SK-N-SH treated with all-trans-retinoic acid at 6 μM for 48 hours (cell line): Measurements from ENCODE around the gene HIVEP3.

Experiments
- ATAC-seq: fragments of 200-7000 bp; cut with Tn5 transposase; 3 replicates; pipeline ENCODE4 v1.9.1; 2020; ENCODE audit warnings: mild to moderate bottlenecking, moderate library complexity
- ARNTL ChIP-seq: fragments of 450-650 bp; formaldehyde crosslinking; IDR thresholded peaks from 2 replicates; pipeline ENCODE4 v1.5.0; 2020; ENCODE audit warnings: low read depth, mild to moderate bottlenecking, moderate library complexity, borderline replicate concordance
- BACH2 ChIP-seq: fragments of 250-450 bp; sonication (Bioruptor Pico); IDR thresholded peaks from 2 replicates; pipeline ENCODE4 v1.9.0; 2021; ENCODE audit warnings: mild to moderate bottlenecking, borderline replicate concordance
- CREB5 ChIP-seq: fragments of 250-450 bp; sonication (Bioruptor Pico); IDR thresholded peaks from 2 replicates; pipeline ENCODE4 v1.5.1; 2020; ENCODE audit warnings: low read depth, mild to moderate bottlenecking, moderate library complexity
- CSDC2 ChIP-seq: fragments of 250-450 bp; sonication (Bioruptor Pico); IDR thresholded peaks from 2 replicates; pipeline ENCODE4 v1.5.0; 2020; ENCODE audit warnings: mild to moderate bottlenecking, moderate library complexity
- CSRNP3 ChIP-seq: fragments of 250-450 bp; sonication (Bioruptor Pico); IDR thresholded peaks from 2 replicates; pipeline ENCODE4 v1.5.1; 2021; ENCODE audit warnings: mild to moderate bottlenecking, moderate library complexity
- ESRRG ChIP-seq: fragments of 250-450 bp; sonication (Bioruptor Pico); IDR thresholded peaks from 2 replicates; pipeline ENCODE4 v1.6.1; 2021; ENCODE audit warnings: mild to moderate bottlenecking
- GLIS3 ChIP-seq: fragments of 250-450 bp; sonication (Bioruptor Pico); IDR thresholded peaks from 2 replicates; pipeline ENCODE4 v1.5.0; 2020; ENCODE audit warnings: mild to moderate bottlenecking, moderate library complexity
- ISL1 ChIP-seq: fragments of 250-450 bp; sonication (Bioruptor Pico); IDR thresholded peaks from 2 replicates; pipeline ENCODE4 v2.1.2; 2022; ENCODE audit warnings: mild to moderate bottlenecking, moderate library complexity
- OSR1 ChIP-seq: fragments of 250-450 bp; sonication (Bioruptor Pico); IDR thresholded peaks from 2 replicates; pipeline ENCODE4 v1.8.0; 2022; ENCODE audit warnings: moderate library complexity, mild to moderate bottlenecking, inconsistent platforms
- PATZ1 ChIP-seq: fragments of 250-450 bp; sonication (Bioruptor Pico); IDR thresholded peaks from 2 replicates; pipeline ENCODE4 v1.8.0; 2020; ENCODE audit warnings: mild to moderate bottlenecking, moderate library complexity, borderline replicate concordance
- POU6F1 ChIP-seq: fragments of 250-450 bp; sonication (Bioruptor Pico); IDR thresholded peaks from 2 replicates; pipeline ENCODE4 v1.8.0; 2021; ENCODE audit warnings: low read depth, mild to moderate bottlenecking, moderate library complexity, borderline replicate concordance
- PPARA ChIP-seq: fragments of 250-450 bp; sonication (Bioruptor Pico); IDR thresholded peaks from 2 replicates; pipeline ENCODE4 v1.5.0; 2020; ENCODE audit warnings: mild to moderate bottlenecking, borderline replicate concordance
- RARB ChIP-seq: fragments of 250-450 bp; sonication (Bioruptor Pico); IDR thresholded peaks from 2 replicates; pipeline ENCODE4 v1.8.0; 2021; ENCODE audit warnings: mild to moderate bottlenecking, moderate library complexity
- SNAI2 ChIP-seq: fragments of 250-450 bp; sonication (Bioruptor Pico); IDR thresholded peaks from 2 replicates; pipeline ENCODE4 v1.5.0; 2020; ENCODE audit warnings: mild to moderate bottlenecking, moderate library complexity
- TCF4 ChIP-seq: fragments of 250-450 bp; sonication (Bioruptor Pico); IDR thresholded peaks from 2 replicates; pipeline ENCODE4 v1.8.0; 2021; ENCODE audit warnings: mild to moderate bottlenecking, moderate library complexity, borderline replicate concordance
- TOX ChIP-seq: fragments of 250-450 bp; sonication (Bioruptor Pico); IDR thresholded peaks from 2 replicates; pipeline ENCODE4 v1.8.0; 2021; ENCODE audit warnings: mild to moderate bottlenecking, moderate library complexity, borderline replicate concordance
- TSHZ2 ChIP-seq: fragments of 250-450 bp; sonication (Bioruptor Pico); IDR thresholded peaks from 2 replicates; pipeline ENCODE4 v1.5.0; 2020; ENCODE audit warnings: mild to moderate bottlenecking, moderate library complexity
- ZC3H10 ChIP-seq: fragments of 250-450 bp; sonication (Bioruptor Pico); IDR thresholded peaks from 2 replicates; pipeline ENCODE4 v1.5.1; 2021; ENCODE audit warnings: mild to moderate bottlenecking, moderate library complexity
- ZFP3 ChIP-seq: fragments of 250-450 bp; sonication (Bioruptor Pico); IDR thresholded peaks from 2 replicates; pipeline ENCODE4 v1.5.0; 2020; ENCODE audit warnings: mild to moderate bottlenecking, moderate library complexity
- ZFP30 ChIP-seq: fragments of 450-650 bp; formaldehyde crosslinking; IDR thresholded peaks from 2 replicates; pipeline ENCODE4 v1.5.0; 2022; ENCODE audit warnings: mild to moderate bottlenecking, moderate library complexity
- ZNF565 ChIP-seq: fragments of 450-650 bp; formaldehyde crosslinking; conservative IDR thresholded peaks from 2 replicates; pipeline ENCODE4 v1.5.0; 2020; ENCODE audit warnings: low read depth, mild to moderate bottlenecking, moderate library complexity
- ZNF70 ChIP-seq: fragments of 450-650 bp; formaldehyde crosslinking; IDR thresholded peaks from 2 replicates; pipeline ENCODE4 v1.5.0; 2020; ENCODE audit warnings: mild to moderate bottlenecking, moderate library complexity

HIVEP3 gene

GRCh38 chr1:41870076-41870562 lies 48.6 kb downstream of the HIVEP3 start:
- ATAC-seq = peak; percentile 49; the same call in 2 of the 3 replicates
- TF ChIP-seq TOX (peak; percentile 17; the same call in 1 of the 2 replicates), ZNF70 (CRISPR knock-in tag) (no peak), POU6F1 (CRISPR knock-in tag) (no peak), BACH2 (CRISPR knock-in tag) (no peak), CSDC2 (no peak), SNAI2 (no peak), PATZ1 (CRISPR knock-in tag) (peak; percentile 99), CSRNP3 (no peak), ZFP30 (CRISPR knock-in tag) (no peak), ARNTL (no peak), PPARA (no peak)

GRCh38 chr1:41868241-41868998 lies 50.3 kb downstream of the HIVEP3 start:
- TF ChIP-seq ARNTL = no peak
- no peak for TF ChIP-seq ZC3H10 (CRISPR knock-in tag)
- TF ChIP-seq GLIS3 (CRISPR knock-in tag) = no peak
- no peak for TF ChIP-seq OSR1
- no peak for TF ChIP-seq PATZ1 (CRISPR knock-in tag)
- TF ChIP-seq TSHZ2 (CRISPR knock-in tag) = no peak
- TF ChIP-seq PPARA = no peak
- no peak for TF ChIP-seq CSDC2
- TF ChIP-seq ISL1 (CRISPR knock-in tag) = no peak
- no peak for TF ChIP-seq RARB (CRISPR knock-in tag)
- no peak for TF ChIP-seq TCF4 (CRISPR knock-in tag)
- no peak for TF ChIP-seq SNAI2
- TF ChIP-seq ESRRG (CRISPR knock-in tag) = no peak
- ATAC-seq = 0 out of 3 replicates have a peak, but pooled peaks have one; percentile 20

GRCh38 chr1:41866285-41866684 lies 52.4 kb downstream of the HIVEP3 start:
- no peak for ATAC-seq
- TF ChIP-seq CSDC2 (no peak), CSRNP3 (no peak), PPARA (no peak), ZFP3 (CRISPR knock-in tag) (no peak), TCF4 (CRISPR knock-in tag) (no peak), ZNF70 (CRISPR knock-in tag) (no peak), TOX (no peak), SNAI2 (no peak), ARNTL (no peak), ZFP30 (CRISPR knock-in tag) (no peak), ZNF565 (CRISPR knock-in tag) (no peak), CREB5 (CRISPR knock-in tag) (no peak), PATZ1 (CRISPR knock-in tag) (no peak), ZC3H10 (CRISPR knock-in tag) (no peak), OSR1 (no peak)
